Esophagus squamous epithelium (tissue), 5 donors: Measurements from ENCODE around the gene ZNF579. TPM values are rescaled to one million over a fixed set of nuclear protein-coding genes. Genes with fewer than 3 reads are reported as not detected.
"Not testable (repeated sequence)": the region's sequence is repeated elsewhere in the genome, so short reads cannot be mapped to it uniquely, and the experiment has no call there.

Experiments
- DNase-seq: peaks from one replicate; lab custom pipeline; 2025; lab: John Stamatoyannopoulos, UW
- H3K27ac ChIP-seq, 4 donors: fragments of 200-600 bp; sonication (generic); one replicate each; pipeline ENCODE4 v1.5.1; 2016 to 2019; ENCODE audit warnings: mild to moderate bottlenecking in 1 of 4
- H3K27me3 ChIP-seq, 4 donors: fragments of 200-600 bp; sonication (generic); 1 replicate in 3 of 4; 2 replicates in 1 of 4; pipeline versions ENCODE4 v1.5.1 to v1.6.0; 2017 to 2021; ENCODE audit warnings: antibody characterized with exemption in 1 of 4
- H3K36me3 ChIP-seq, 3 donors: fragments of 200-600 bp; sonication (generic); one replicate each; pipeline ENCODE4 v1.5.1; 2016 to 2019
- H3K4me1 ChIP-seq, 3 donors: fragments of 200-600 bp; sonication (generic); one replicate each; pipeline ENCODE4 v1.5.1; 2017 to 2019
- H3K4me3 ChIP-seq, 4 donors: fragments of 200-600 bp; sonication (generic); 1 replicate in 3 of 4; 2 replicates in 1 of 4; pipeline ENCODE4 v1.5.1; 2016 to 2019; ENCODE audit warnings: mild to moderate bottlenecking in 2 of 4, moderate library complexity in 1 of 4
- H3K9me3 ChIP-seq, 3 donors: fragments of 200-600 bp; sonication (generic); one replicate each; pipeline ENCODE4 v1.5.1; 2016 to 2019
- CTCF ChIP-seq, 6 experiments: fragments of 450-650 bp in 4 of 6; fragments of 200-600 bp in 2 of 6; sonication (generic) in 2 of 6; IDR thresholded peaks; one replicate each; pipeline ENCODE4 v1.5.1; 2016 to 2019; ENCODE audit warnings: antibody characterized with exemption in 6 of 6, mild to moderate bottlenecking in 4 of 6, moderate library complexity in 4 of 6
- POLR2A ChIP-seq, 4 donors: fragments of 450-650 bp; IDR thresholded peaks; one replicate each; pipeline ENCODE4 v1.6.1; 2017; ENCODE audit warnings: antibody characterized with exemption in 4 of 4, mild to moderate bottlenecking in 4 of 4, moderate library complexity in 3 of 4
- whole genome bisulfite sequencing, 2 donors: methylation state at CpG; one replicate each; pipeline ENCODE4 v1.1.5; 2018; 5-methylcytosine and 5-hydroxymethylcytosine counted together
- intact Hi-C: fragments of 100-400 bp; cut with DNase I; formaldehyde crosslinking; loops from one replicate; pipeline ENCODE4 v1.15.0; 2022
- total RNA-seq, 4 donors: library from RNA; depleted of rRNA; stranded (reverse); fragments of >200 nt; gene quantifications; one replicate each; pipeline ENCODE4 v1.1.0, GENCODE V29; 2016
- donor health status: DM: yes; HTN: yes; CAD: no.

The ZNF579 gene
- total RNA-seq, 4 donors from 2014 or later, result 0.75 to 3.0 (median 2.2) TPM

GRCh38 chr19:55578031-55578760 is 2.5 kb downstream of the ZNF579 start:
- Histone ChIP-seq H3K9me3 (no peaks in the 10 kb centered on the region), H3K27ac (no peak overlapping the region), H3K4me1 (peaks cover 11 to 31% (median 12%) of the 10 kb centered on the region in 3 donors), H3K4me3 (no peak overlapping the region), H3K27me3 (no peaks in the 10 kb centered on the region), H3K36me3 (peaks cover 0 to 27% (median 7%) of the 10 kb centered on the region in 3 donors)
- intact Hi-C loops, result no loop called here
- no peak for DNase-seq
- TF ChIP-seq CTCF (IDR thresholded peaks at IDR 0.05) (no peak), POLR2A (IDR thresholded peaks at IDR 0.05) (no peak)
- 70 to 95% methylated on average over 2 to 8 of the region's 83 CpGs for WGBS, 2 donors

- TF ChIP-seq CTCF (IDR thresholded peaks at IDR 0.05), result no peak
- TF ChIP-seq POLR2A (IDR thresholded peaks at IDR 0.05), result no peak
- H3K27me3 ChIP-seq, result no peaks in the 10 kb centered on the region
- 82 to 93% methylated on average over 5 of the region's 5 CpGs for WGBS, 2 donors
- intact Hi-C loops, result no loop called here
- no peak overlapping the region for H3K27ac ChIP-seq
- DNase-seq, result no peak
- H3K9me3 ChIP-seq, result no peaks in the 10 kb centered on the region
- H3K4me1 ChIP-seq, result peaks cover 9 to 23% (median 11%) of the 10 kb centered on the region in 3 donors
- no peak overlapping the region for H3K4me3 ChIP-seq
- H3K36me3 ChIP-seq, result peaks cover 0 to 27% (median 7%) of the 10 kb centered on the region in 3 donors
Observed at GRCh38 chr19:55576746-55577145, 3.9 kb downstream of the ZNF579 start.

- 78 to 80% methylated on average over 6 of the region's 6 CpGs for WGBS, 2 donors
- H3K27ac ChIP-seq, DNase-seq, H3K4me1 ChIP-seq, H3K9me3 ChIP-seq, H3K4me3 ChIP-seq, H3K27me3 ChIP-seq, intact Hi-C loops: not testable (repeated sequence)
- peaks cover 0 to 22% (median 7%) of the 10 kb centered on the region in 3 donors for H3K36me3 ChIP-seq
Observed at GRCh38 chr19:55573929-55574328, 6.7 kb downstream of the ZNF579 start.

GRCh38 chr19:55569477-55569876 is 11.2 kb downstream of the ZNF579 start:
- 87 to 95% methylated on average over 5 of the region's 5 CpGs for WGBS, 2 donors
- H3K36me3 ChIP-seq, intact Hi-C loops, H3K4me3 ChIP-seq, DNase-seq, H3K4me1 ChIP-seq, H3K9me3 ChIP-seq, H3K27ac ChIP-seq: not testable (repeated sequence)
- H3K27me3 ChIP-seq, result peaks cover 0 to 25% (median 0%) of the 10 kb centered on the region in 4 donors

- intact Hi-C loops, result no loop called here
- Histone ChIP-seq H3K27me3 (peaks cover 0 to 31% (median 0%) of the 10 kb centered on the region in 4 donors), H3K27ac (no peak overlapping the region), H3K36me3 (no peaks in the 10 kb centered on the region), H3K9me3 (no peaks in the 10 kb centered on the region), H3K4me1 (peaks cover 0 to 4% (median 0%) of the 10 kb centered on the region in 3 donors), H3K4me3 (no peak overlapping the region)
- DNase-seq, result no peak
- TF ChIP-seq CTCF (IDR thresholded peaks at IDR 0.05), result no peak
- no peak for TF ChIP-seq POLR2A (IDR thresholded peaks at IDR 0.05)
Observed at GRCh38 chr19:55567708-55568328, 12.8 kb downstream of the ZNF579 start.

GRCh38 chr19:55566823-55567222 is 13.8 kb downstream of the ZNF579 start:
- 35 to 36% methylated on average over 9 of the region's 9 CpGs for WGBS, 2 donors
- no peak overlapping the region for H3K27ac ChIP-seq
- TF ChIP-seq CTCF (IDR thresholded peaks at IDR 0.05) (no peak), POLR2A (IDR thresholded peaks at IDR 0.05) (no peak)

More at GRCh38 chr19:55566823-55567222, 13.8 kb downstream of the ZNF579 start:
- Histone ChIP-seq H3K4me3 (no peak overlapping the region), H3K36me3 (no peaks in the 10 kb centered on the region), H3K4me1 (peaks cover 0 to 4% (median 0%) of the 10 kb centered on the region in 3 donors), H3K27me3 (peaks cover 0 to 31% (median 0%) of the 10 kb centered on the region in 4 donors), H3K9me3 (no peaks in the 10 kb centered on the region)
- no peak for DNase-seq
- intact Hi-C loops, result no loop called here
